SHP77 treated with DMSO at 0.1 percent for 48 hours (cell line): ENCODE measurements around the gene ITIH2.
"Not testable (repeated sequence)": the region's sequence is repeated elsewhere in the genome, so short reads cannot be mapped to it uniquely, and the experiment has no call there.

Source experiments
- DNase-seq: peaks from one replicate; lab custom pipeline; 2025; lab: John Stamatoyannopoulos, UW

The ITIH2 gene

GRCh38 chr10:7697426-7697825 lies 5.7 kb upstream of the ITIH2 start:
- no peak for DNase-seq

- no peak for DNase-seq
Measured at GRCh38 chr10:7700577-7701125, 2.5 kb upstream of the ITIH2 start.

GRCh38 chr10:7701158-7701742 lies 1.9 kb upstream of the ITIH2 start:
- DNase-seq = no peak

- DNase-seq = no peak
Measured at GRCh38 chr10:7702288-7702812, 766 bp upstream of the ITIH2 start.

GRCh38 chr10:7704071-7705016 lies 1.2 kb downstream of the ITIH2 start:
- DNase-seq = no peak

GRCh38 chr10:7705341-7705740 lies 2.2 kb downstream of the ITIH2 start:
- DNase-seq = no peak

GRCh38 chr10:7706534-7707073 lies 3.5 kb downstream of the ITIH2 start:
- DNase-seq = no peak

- no peak for DNase-seq
Measured at GRCh38 chr10:7707102-7707501, 4.0 kb downstream of the ITIH2 start.

- no peak for DNase-seq
Measured at GRCh38 chr10:7707858-7708622, 4.9 kb downstream of the ITIH2 start.

- no peak for DNase-seq
Measured at GRCh38 chr10:7708832-7709231, 5.7 kb downstream of the ITIH2 start.

- DNase-seq = no peak
Measured at GRCh38 chr10:7710446-7710845, 7.3 kb downstream of the ITIH2 start.

- not testable (repeated sequence) for DNase-seq
Measured at GRCh38 chr10:7711075-7711474, 8.0 kb downstream of the ITIH2 start.

GRCh38 chr10:7715515-7715914 lies 12.4 kb downstream of the ITIH2 start:
- DNase-seq = no peak

GRCh38 chr10:7717767-7718166 lies 14.7 kb downstream of the ITIH2 start:
- no peak for DNase-seq

- DNase-seq = no peak
Measured at GRCh38 chr10:7718685-7719084, 15.6 kb downstream of the ITIH2 start.

GRCh38 chr10:7720478-7720877 lies 17.4 kb downstream of the ITIH2 start:
- DNase-seq = no peak

GRCh38 chr10:7722927-7723529 lies 19.9 kb downstream of the ITIH2 start:
- no peak for DNase-seq

- no peak for DNase-seq
Measured at GRCh38 chr10:7734821-7735220, 31.7 kb downstream of the ITIH2 start.

GRCh38 chr10:7738536-7739407 lies 35.7 kb downstream of the ITIH2 start:
- no peak for DNase-seq

- DNase-seq = no peak
Measured at GRCh38 chr10:7744307-7744706, 41.2 kb downstream of the ITIH2 start.
